ENCODE results near the gene TMEM163. TPM values are rescaled to one million over a fixed set of nuclear protein-coding genes. Genes with fewer than 3 reads are reported as not detected.

The TMEM163 gene
- total RNA-seq, 1 experiment from 2014 or later: 0.94 TPM

GRCh38 chr2:134438371-134438770 is 280.4 kb downstream of the TMEM163 start:
- ChIA-PET POLR2A (no interaction called here), CTCF (interaction anchor here (1.5 kb wide), 1 partner anchor 26 kb away, joined by 3 read pairs; no protein-coding TSS in a partner anchor)
- peaks cover 3% of the 10 kb centered on the region; the same call in 1 of the 2 replicates for H3K36me3 Mint-ChIP-seq
- no peak for DNase-seq (ENCODE audit: low spot score)
- TF ChIP-seq ESRRA (CRISPR knock-in tag; IDR thresholded peaks at IDR 0.05; ENCODE audit: borderline replicate concordance) (no peak), CREM (CRISPR knock-in tag; IDR thresholded peaks at IDR 0.05) (no peak), ZNF396 (CRISPR knock-in tag; IDR thresholded peaks at IDR 0.05; ENCODE audit: borderline replicate concordance) (no peak), RORB (CRISPR knock-in tag; IDR thresholded peaks at IDR 0.05) (no peak), MLX (CRISPR knock-in tag; IDR thresholded peaks at IDR 0.05) (no peak), TP53 (CRISPR knock-in tag; IDR thresholded peaks at IDR 0.05) (no peak), OVOL2 (CRISPR knock-in tag; IDR thresholded peaks at IDR 0.05; ENCODE audit: borderline replicate concordance) (no peak), KAT7 (CRISPR knock-in tag; IDR thresholded peaks at IDR 0.05; ENCODE audit: borderline replicate concordance) (no peak), ATF2 (CRISPR knock-in tag; IDR thresholded peaks at IDR 0.05; ENCODE audit: borderline replicate concordance, low read depth) (no peak), FOXP1 (CRISPR knock-in tag; IDR thresholded peaks at IDR 0.05; ENCODE audit: borderline replicate concordance) (no peak), ELF4 (CRISPR knock-in tag; IDR thresholded peaks at IDR 0.05; ENCODE audit: low read depth) (no peak), NR3C1 (CRISPR knock-in tag; conservative IDR thresholded peaks at IDR 0.05; ENCODE audit: low read depth) (no peak), ZNF423 (CRISPR knock-in tag; IDR thresholded peaks at IDR 0.05) (no peak)
- TF ChIP-seq, protein P1, sequence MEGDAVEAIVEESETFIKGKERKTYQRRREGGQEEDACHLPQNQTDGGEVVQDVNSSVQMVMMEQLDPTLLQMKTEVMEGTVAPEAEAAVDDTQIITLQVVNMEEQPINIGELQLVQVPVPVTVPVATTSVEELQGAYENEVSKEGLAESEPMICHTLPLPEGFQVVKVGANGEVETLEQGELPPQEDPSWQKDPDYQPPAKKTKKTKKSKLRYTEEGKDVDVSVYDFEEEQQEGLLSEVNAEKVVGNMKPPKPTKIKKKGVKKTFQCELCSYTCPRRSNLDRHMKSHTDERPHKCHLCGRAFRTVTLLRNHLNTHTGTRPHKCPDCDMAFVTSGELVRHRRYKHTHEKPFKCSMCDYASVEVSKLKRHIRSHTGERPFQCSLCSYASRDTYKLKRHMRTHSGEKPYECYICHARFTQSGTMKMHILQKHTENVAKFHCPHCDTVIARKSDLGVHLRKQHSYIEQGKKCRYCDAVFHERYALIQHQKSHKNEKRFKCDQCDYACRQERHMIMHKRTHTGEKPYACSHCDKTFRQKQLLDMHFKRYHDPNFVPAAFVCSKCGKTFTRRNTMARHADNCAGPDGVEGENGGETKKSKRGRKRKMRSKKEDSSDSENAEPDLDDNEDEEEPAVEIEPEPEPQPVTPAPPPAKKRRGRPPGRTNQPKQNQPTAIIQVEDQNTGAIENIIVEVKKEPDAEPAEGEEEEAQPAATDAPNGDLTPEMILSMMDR (IDR thresholded peaks at IDR 0.05): no peak
- TF ChIP-seq, protein P2, sequence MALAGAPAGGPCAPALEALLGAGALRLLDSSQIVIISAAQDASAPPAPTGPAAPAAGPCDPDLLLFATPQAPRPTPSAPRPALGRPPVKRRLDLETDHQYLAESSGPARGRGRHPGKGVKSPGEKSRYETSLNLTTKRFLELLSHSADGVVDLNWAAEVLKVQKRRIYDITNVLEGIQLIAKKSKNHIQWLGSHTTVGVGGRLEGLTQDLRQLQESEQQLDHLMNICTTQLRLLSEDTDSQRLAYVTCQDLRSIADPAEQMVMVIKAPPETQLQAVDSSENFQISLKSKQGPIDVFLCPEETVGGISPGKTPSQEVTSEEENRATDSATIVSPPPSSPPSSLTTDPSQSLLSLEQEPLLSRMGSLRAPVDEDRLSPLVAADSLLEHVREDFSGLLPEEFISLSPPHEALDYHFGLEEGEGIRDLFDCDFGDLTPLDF (CRISPR knock-in tag; IDR thresholded peaks at IDR 0.05): no peak
- TF ChIP-seq, protein P3, sequence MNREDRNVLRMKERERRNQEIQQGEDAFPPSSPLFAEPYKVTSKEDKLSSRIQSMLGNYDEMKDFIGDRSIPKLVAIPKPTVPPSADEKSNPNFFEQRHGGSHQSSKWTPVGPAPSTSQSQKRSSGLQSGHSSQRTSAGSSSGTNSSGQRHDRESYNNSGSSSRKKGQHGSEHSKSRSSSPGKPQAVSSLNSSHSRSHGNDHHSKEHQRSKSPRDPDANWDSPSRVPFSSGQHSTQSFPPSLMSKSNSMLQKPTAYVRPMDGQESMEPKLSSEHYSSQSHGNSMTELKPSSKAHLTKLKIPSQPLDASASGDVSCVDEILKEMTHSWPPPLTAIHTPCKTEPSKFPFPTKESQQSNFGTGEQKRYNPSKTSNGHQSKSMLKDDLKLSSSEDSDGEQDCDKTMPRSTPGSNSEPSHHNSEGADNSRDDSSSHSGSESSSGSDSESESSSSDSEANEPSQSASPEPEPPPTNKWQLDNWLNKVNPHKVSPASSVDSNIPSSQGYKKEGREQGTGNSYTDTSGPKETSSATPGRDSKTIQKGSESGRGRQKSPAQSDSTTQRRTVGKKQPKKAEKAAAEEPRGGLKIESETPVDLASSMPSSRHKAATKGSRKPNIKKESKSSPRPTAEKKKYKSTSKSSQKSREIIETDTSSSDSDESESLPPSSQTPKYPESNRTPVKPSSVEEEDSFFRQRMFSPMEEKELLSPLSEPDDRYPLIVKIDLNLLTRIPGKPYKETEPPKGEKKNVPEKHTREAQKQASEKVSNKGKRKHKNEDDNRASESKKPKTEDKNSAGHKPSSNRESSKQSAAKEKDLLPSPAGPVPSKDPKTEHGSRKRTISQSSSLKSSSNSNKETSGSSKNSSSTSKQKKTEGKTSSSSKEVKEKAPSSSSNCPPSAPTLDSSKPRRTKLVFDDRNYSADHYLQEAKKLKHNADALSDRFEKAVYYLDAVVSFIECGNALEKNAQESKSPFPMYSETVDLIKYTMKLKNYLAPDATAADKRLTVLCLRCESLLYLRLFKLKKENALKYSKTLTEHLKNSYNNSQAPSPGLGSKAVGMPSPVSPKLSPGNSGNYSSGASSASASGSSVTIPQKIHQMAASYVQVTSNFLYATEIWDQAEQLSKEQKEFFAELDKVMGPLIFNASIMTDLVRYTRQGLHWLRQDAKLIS (CRISPR knock-in tag; IDR thresholded peaks at IDR 0.05; ENCODE audit: borderline replicate concordance): no peak
- H3K4me3 Mint-ChIP-seq: no peak overlapping the region
- no peak for ATAC-seq
- no peak overlapping the region for H3K27ac Mint-ChIP-seq
- H3K9me3 Mint-ChIP-seq: no peaks in the 10 kb centered on the region
- peaks cover 6% of the 10 kb centered on the region; the same call in 1 of the 2 replicates for H3K4me1 Mint-ChIP-seq
- peaks cover 11% of the 10 kb centered on the region for H3K27me3 Mint-ChIP-seq (ENCODE audit: low read depth)

DNA sequence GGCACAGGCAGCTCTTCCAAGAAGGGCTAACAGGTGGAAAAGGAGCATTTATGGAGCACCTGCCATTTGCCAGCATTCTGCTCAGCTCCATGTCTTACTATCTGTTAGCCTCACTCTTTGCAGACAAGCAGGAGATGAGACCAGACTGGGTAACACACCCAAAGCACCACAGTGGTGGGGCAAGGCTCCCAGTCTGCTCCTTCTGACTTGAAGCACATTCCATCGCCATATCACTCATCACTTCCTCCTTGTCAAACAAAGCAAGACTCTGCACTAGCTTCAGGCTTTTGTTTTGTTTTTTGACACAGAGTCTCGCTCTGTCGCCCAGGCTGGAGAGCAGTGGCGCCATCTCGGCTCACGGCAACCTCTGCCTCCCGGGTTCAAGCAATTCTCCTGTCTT is 282.1 kb downstream of the TMEM163 start:
- H3K36me3 Mint-ChIP-seq: peaks cover 8% of the 10 kb centered on the region; the same call in 1 of the 2 replicates
- no peak overlapping the region for H3K4me3 Mint-ChIP-seq
- H3K9me3 Mint-ChIP-seq: no peaks in the 10 kb centered on the region
- DNase-seq (ENCODE audit: low spot score) (no peak), ATAC-seq (no peak)
- H3K27me3 Mint-ChIP-seq (ENCODE audit: low read depth): peaks cover 27% of the 10 kb centered on the region
- H3K4me1 Mint-ChIP-seq: peaks cover 9% of the 10 kb centered on the region
- ChIA-PET POLR2A (no interaction called here), CTCF (interaction anchor here (0.9 to 4.1 kb wide), 3 partner anchors 14 to 314 kb away, joined by 3 to 26 read pairs (median 3); no protein-coding TSS in a partner anchor)
- H3K27ac Mint-ChIP-seq: no peak overlapping the region
- TF ChIP-seq NR2C2 (CRISPR knock-in tag; IDR thresholded peaks at IDR 0.05): no peak
- TF ChIP-seq, protein P4, sequence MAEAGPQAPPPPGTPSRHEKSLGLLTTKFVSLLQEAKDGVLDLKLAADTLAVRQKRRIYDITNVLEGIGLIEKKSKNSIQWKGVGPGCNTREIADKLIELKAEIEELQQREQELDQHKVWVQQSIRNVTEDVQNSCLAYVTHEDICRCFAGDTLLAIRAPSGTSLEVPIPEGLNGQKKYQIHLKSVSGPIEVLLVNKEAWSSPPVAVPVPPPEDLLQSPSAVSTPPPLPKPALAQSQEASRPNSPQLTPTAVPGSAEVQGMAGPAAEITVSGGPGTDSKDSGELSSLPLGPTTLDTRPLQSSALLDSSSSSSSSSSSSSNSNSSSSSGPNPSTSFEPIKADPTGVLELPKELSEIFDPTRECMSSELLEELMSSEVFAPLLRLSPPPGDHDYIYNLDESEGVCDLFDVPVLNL (CRISPR knock-in tag; IDR thresholded peaks at IDR 0.05; ENCODE audit: borderline replicate concordance, low read depth): no peak
- TF ChIP-seq FOXP4 (CRISPR knock-in tag; IDR thresholded peaks at IDR 0.05): no peak
- TF ChIP-seq USF2 (CRISPR knock-in tag; IDR thresholded peaks at IDR 0.05): no peak

Measured in WTC11 (cell line).